Mucosa of descending colon (tissue), 3 donors: Measurements from ENCODE around the gene SAP30BP. TPM values are rescaled to one million over a fixed set of nuclear protein-coding genes. Genes with fewer than 3 reads are reported as not detected.

Experiments used
- ATAC-seq: fragments of 200-7000 bp; cut with Tn5 transposase; one replicate; pipeline ENCODE4 v1.9.1; 2020; ENCODE audit warnings: mild to moderate bottlenecking, moderate library complexity
- DNase-seq, 3 donors: peaks; one replicate each; pipeline ENCODE4 v3.0.0-alpha.2; 2020
- H3K36me3 ChIP-seq: fragments of 200-600 bp; one replicate; pipeline ENCODE4 v1.8.0; 2021; ENCODE audit warnings: low read depth, mild to moderate bottlenecking
- H3K4me1 ChIP-seq: fragments of 200-600 bp; one replicate; pipeline ENCODE4 v1.8.0; 2021; ENCODE audit warnings: low read depth, mild to moderate bottlenecking
- H3K4me3 ChIP-seq: fragments of 200-600 bp; one replicate; pipeline ENCODE4 v1.8.0; 2021; ENCODE audit warnings: mild to moderate bottlenecking
- H3K9me3 ChIP-seq: fragments of 200-600 bp; one replicate; pipeline ENCODE4 v1.8.0; 2021; ENCODE audit warnings: mild to moderate bottlenecking
- intact Hi-C, 2 donors: fragments of 100-400 bp; cut with DNase I in 1 of 2; cut with micrococcal nuclease in 1 of 2; formaldehyde crosslinking; loops; one replicate each; pipeline versions ENCODE4 v1.11.0 to v1.11.1; 2022; cut with DNase I, micrococcal nuclease
- total RNA-seq, 3 donors: library from RNA; stranded (reverse); fragmentation: NEBNext Ultra II Directional in 2 of 3; extraction: Animal tissue kit (Norgen Biotek cat#: 25700) in 2 of 3; gene quantifications; one replicate each; pipeline versions ENCODE4 v1.2.1 to v1.2.4, GENCODE V29; 2021 to 2023
- TF ChIP-seq, protein P1 (sequence below): fragments of 200-600 bp; IDR thresholded peaks from one replicate; pipeline ENCODE4 v1.8.0; 2022; ENCODE audit warnings: antibody characterized with exemption, mild to moderate bottlenecking
- donor health status: DM: no; HTN: no; CAD: no; lungs with moderate emphysema.
- donor health status: DM: no; HTN: no; CAD: no.
- donor health status: DM: no; HTN: yes; CAD: no.

The SAP30BP gene
- total RNA-seq, 3 donors from 2014 or later, result 76.5 to 83.8 (median 76.9) TPM

DNA sequence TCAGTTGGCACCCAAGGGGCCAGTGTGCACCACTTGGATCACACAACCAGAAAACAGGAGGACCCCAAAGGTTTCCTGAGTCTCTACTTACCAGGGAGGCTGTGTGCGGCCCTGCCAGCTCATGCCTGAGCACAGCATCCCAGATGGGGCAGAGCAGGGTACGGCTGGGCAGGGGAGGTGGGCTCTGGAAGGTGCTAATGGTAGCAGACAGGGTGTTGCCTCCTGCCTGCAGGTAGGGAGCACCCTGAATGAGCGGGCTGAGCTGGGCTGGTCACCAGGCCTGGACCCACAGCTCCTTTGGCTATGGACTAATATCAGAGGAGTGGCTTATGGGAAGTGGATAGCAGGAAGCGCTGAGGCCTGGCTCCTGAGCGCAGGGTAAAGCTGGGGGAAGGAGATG, 14.8 kb upstream of the SAP30BP start:
- TF ChIP-seq, protein P1, sequence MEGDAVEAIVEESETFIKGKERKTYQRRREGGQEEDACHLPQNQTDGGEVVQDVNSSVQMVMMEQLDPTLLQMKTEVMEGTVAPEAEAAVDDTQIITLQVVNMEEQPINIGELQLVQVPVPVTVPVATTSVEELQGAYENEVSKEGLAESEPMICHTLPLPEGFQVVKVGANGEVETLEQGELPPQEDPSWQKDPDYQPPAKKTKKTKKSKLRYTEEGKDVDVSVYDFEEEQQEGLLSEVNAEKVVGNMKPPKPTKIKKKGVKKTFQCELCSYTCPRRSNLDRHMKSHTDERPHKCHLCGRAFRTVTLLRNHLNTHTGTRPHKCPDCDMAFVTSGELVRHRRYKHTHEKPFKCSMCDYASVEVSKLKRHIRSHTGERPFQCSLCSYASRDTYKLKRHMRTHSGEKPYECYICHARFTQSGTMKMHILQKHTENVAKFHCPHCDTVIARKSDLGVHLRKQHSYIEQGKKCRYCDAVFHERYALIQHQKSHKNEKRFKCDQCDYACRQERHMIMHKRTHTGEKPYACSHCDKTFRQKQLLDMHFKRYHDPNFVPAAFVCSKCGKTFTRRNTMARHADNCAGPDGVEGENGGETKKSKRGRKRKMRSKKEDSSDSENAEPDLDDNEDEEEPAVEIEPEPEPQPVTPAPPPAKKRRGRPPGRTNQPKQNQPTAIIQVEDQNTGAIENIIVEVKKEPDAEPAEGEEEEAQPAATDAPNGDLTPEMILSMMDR, result no peak
- ATAC-seq (no peak), DNase-seq (peak in 1 of 3 donors; percentile 27)
- Histone ChIP-seq H3K4me3 (no peak overlapping the region), H3K9me3 (no peaks in the 10 kb centered on the region), H3K36me3 (peaks cover 4% of the 10 kb centered on the region), H3K4me1 (no peaks in the 10 kb centered on the region)
- intact Hi-C loops, result no loop called here

DNA sequence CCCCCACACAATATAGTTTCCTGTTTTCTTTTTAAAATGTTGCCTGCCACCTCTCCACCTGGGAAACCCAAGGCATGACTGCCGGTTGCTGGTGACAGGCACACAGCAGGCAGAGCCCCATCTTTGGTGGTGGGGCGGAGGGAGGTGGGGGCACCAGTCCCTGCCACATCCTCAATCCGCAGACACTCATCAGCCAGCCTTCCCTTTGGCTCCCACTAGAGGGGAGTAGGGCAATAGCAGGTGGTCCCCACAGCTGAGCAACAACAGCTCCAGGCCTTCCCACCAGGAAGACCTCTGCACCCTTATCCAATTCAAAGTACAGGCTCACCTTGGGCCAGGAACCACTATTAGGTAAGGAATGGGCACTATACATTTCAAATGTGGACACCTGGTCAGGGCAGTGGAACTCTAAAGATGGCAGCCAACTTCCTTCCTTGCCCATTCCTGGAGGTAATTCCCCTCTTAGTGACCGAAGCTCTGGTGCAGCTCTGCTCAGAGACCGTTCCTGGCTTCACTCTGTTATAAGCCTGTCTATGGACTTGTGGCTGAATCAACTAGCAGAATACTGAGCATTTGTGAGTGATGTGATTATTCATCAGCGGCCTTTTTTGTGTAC, 14.1 kb upstream of the SAP30BP start:
- peak; percentile 48 for ATAC-seq
- Histone ChIP-seq H3K9me3 (no peaks in the 10 kb centered on the region), H3K4me3 (no peak overlapping the region), H3K4me1 (no peaks in the 10 kb centered on the region), H3K36me3 (peaks cover 4% of the 10 kb centered on the region)
- DNase-seq, result peak in 1 of 3 donors; percentile 27
- TF ChIP-seq, protein P1, result peak; percentile 31
- intact Hi-C loops, result no loop called here

DNA sequence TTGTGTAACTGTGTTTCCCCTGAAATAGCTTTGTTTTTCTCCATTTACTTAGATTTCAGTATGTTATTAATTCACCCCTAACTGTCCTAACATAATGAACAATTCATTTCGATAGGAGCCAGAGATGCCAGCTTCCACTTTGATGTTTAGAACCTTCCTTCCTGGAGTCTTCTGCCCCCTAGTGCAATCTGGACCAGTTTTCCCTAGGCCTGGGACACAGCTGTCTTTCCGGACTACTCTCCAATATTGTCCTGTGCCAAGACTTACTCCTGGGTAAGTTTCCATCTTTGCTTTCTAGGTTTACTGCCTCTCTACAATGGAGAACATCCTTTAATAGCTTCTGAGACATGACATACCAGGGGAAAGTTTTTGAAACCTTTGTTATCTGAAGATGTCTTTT, 13.0 kb upstream of the SAP30BP start:
- H3K4me3 ChIP-seq, result no peak overlapping the region
- peak in 1 of 3 donors; percentile 25 for DNase-seq
- intact Hi-C loops, result no loop called here
- H3K36me3 ChIP-seq, result peaks cover 4% of the 10 kb centered on the region
- TF ChIP-seq, protein P1, result no peak
- ATAC-seq, result peak; percentile 26
- no peaks in the 10 kb centered on the region for H3K4me1 ChIP-seq
- no peaks in the 10 kb centered on the region for H3K9me3 ChIP-seq

DNA sequence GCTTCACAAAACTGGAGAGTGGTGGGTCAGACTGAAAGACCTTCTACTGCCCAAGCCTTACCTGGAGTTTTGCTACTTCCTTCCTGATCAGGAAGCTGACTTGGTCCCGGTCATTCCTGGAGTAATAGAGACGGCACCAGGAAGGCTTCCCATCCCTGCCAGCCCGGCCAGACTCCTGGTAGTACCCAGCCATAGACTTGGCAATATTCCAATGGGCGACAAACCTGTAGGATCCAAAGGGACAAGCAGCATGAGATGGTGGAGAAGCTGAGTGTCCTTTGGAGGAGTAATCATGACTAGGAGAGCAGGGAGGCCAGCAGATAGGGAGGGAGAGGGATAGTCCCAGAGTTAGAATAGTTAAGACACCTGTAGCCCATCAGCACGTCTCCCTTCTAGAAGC, 8.9 kb upstream of the SAP30BP start:
- DNase-seq (no peak), ATAC-seq (no peak)
- intact Hi-C loops, result no loop called here
- TF ChIP-seq, protein P1, result no peak
- Histone ChIP-seq H3K4me1 (no peaks in the 10 kb centered on the region), H3K9me3 (no peaks in the 10 kb centered on the region), H3K4me3 (no peak overlapping the region), H3K36me3 (no peaks in the 10 kb centered on the region)

DNA sequence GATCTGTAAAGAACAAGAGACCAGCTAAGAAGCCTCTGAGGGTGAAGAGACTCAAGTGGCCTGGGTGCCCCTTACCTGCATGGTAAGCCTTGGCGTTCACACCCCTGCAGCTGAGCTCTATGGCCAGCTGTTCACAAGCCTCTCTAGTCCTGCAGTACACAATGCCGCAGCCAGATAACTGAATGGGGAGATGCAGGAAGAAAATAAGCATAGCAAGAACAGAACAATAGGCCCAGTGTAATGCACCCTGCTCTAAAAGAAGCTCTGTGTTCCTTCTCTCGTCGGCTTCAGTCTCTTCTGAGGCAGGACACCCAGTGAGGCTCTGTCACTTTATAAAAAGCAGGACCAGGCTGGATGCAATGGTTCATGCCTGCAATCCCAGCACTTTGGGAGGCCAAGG, 5.6 kb upstream of the SAP30BP start:
- intact Hi-C loops, result no loop called here
- no peaks in the 10 kb centered on the region for H3K36me3 ChIP-seq

More for the DNA sequence above, 5.6 kb upstream of the SAP30BP start:
- Histone ChIP-seq H3K4me1 (peaks cover 9% of the 10 kb centered on the region), H3K4me3 (no peak overlapping the region), H3K9me3 (no peaks in the 10 kb centered on the region)
- ATAC-seq (no peak), DNase-seq (no peak)
- TF ChIP-seq, protein P1, result no peak
